PC-9 (cell line): ENCODE data around the gene SLC22A4. TPM values are rescaled to one million over a fixed set of nuclear protein-coding genes. Genes with fewer than 3 reads are reported as not detected.

ENCODE experiments used
- BruUV-seq: library from RNA; stranded (reverse); fragments of 400-500 nt; replicated peaks from 2 replicates; lab custom pipeline; 2021; lab: Mats Ljungman, UMichigan
- CTCF ChIA-PET: fragments of 300-600 bp; sonication (Branson Sonifier 250); formaldehyde crosslinking; loops from one replicate; lab custom pipeline; 2022; ENCODE audit warnings: antibody characterized with exemption; lab: Charles Lee
- POLR2A ChIA-PET: fragments of 300-600 bp; sonication (Branson Sonifier 250); formaldehyde crosslinking; loops from one replicate; lab custom pipeline; 2022; ENCODE audit warnings: antibody characterized with exemption; ENCODE audit not compliant: unreplicated experiment; lab: Charles Lee
- DNase-seq, 2 experiments: peaks; one replicate each; pipeline versions ENCODE4 v3.0.0 to v3.0.0-alpha.2; 2015 to 2022; ENCODE audit warnings: mixed read lengths in 1 of 2
- H2AFZ ChIP-seq: fragments of 200-600 bp; sonication (generic); 2 replicates; pipeline ENCODE4 v1.8.1; 2017; ENCODE audit warnings: antibody characterized with exemption
- H3F3A ChIP-seq: fragments of 200-600 bp; sonication (generic); 2 replicates; pipeline ENCODE4 v1.8.1; 2017; ENCODE audit warnings: antibody characterized with exemption, mild to moderate bottlenecking, low read depth; ENCODE audit not compliant: insufficient read depth
- H3K27ac ChIP-seq: fragments of 200-600 bp; sonication (generic); 2 replicates; pipeline ENCODE4 v1.6.1; 2016; ENCODE audit warnings: mixed run types
- H3K27me3 ChIP-seq: fragments of 200-600 bp; sonication (generic); 2 replicates; pipeline ENCODE4 v1.6.1; 2016; ENCODE audit warnings: low read depth, mixed run types; ENCODE audit not compliant: insufficient read depth
- H3K36me3 ChIP-seq: fragments of 200-600 bp; sonication (generic); 2 replicates; pipeline ENCODE4 v1.6.1; 2016; ENCODE audit warnings: low read depth, mixed run types
- H3K4me1 ChIP-seq: fragments of 200-600 bp; sonication (generic); replicated peaks from 2 replicates; pipeline ENCODE4 v1.6.1; 2016; ENCODE audit warnings: mixed run types; ENCODE audit not compliant: insufficient read depth
- H3K4me2 ChIP-seq: fragments of 200-600 bp; sonication (generic); 2 replicates; pipeline ENCODE4 v1.6.1; 2017; ENCODE audit warnings: mixed run types
- H3K4me3 ChIP-seq: fragments of 200-600 bp; sonication (generic); 2 replicates; pipeline ENCODE4 v1.6.1; 2016; ENCODE audit warnings: mixed run types
- H3K79me2 ChIP-seq: fragments of 200-600 bp; sonication (generic); 2 replicates; pipeline ENCODE4 v1.6.1; 2017; ENCODE audit warnings: low read depth, mixed run types
- H3K9me2 ChIP-seq: fragments of 200-600 bp; sonication (generic); 2 replicates; pipeline ENCODE4 v1.8.1; 2017; ENCODE audit warnings: mild to moderate bottlenecking; ENCODE audit not compliant: insufficient read depth
- H3K9me3 ChIP-seq: fragments of 200-600 bp; sonication (generic); 2 replicates; pipeline ENCODE4 v1.8.1; 2016; ENCODE audit warnings: low read depth; ENCODE audit not compliant: insufficient read depth
- H4K20me1 ChIP-seq: fragments of 200-600 bp; sonication (generic); 2 replicates; pipeline ENCODE4 v1.8.1; 2017; ENCODE audit not compliant: insufficient read depth
- EZH2 ChIP-seq: fragments of 200-600 bp; sonication (generic); IDR thresholded peaks from 2 replicates; pipeline ENCODE4 v1.8.0; 2017; ENCODE audit warnings: antibody characterized with exemption, low read depth
- intact Hi-C: fragments of 100-400 bp; cut with micrococcal nuclease; formaldehyde crosslinking; loops from one replicate; pipeline ENCODE4 v1.10.0; 2022; ENCODE audit not compliant: unreplicated experiment
- total RNA-seq: library from RNA; stranded (reverse); gene quantifications from 2 replicates; pipeline ENCODE4 v1.2.3, GENCODE V29; 2021
- TF ChIP-seq, protein P1 (sequence below): fragments of 200-600 bp; sonication (generic); conservative IDR thresholded peaks from 2 replicates; pipeline ENCODE4 v1.6.1; 2017; ENCODE audit warnings: mixed run types, antibody characterized with exemption, mild to moderate bottlenecking, moderate library complexity

SLC22A4 gene
- total RNA-seq, 1 experiment from 2014 or later, result 4.2 TPM

DNA sequence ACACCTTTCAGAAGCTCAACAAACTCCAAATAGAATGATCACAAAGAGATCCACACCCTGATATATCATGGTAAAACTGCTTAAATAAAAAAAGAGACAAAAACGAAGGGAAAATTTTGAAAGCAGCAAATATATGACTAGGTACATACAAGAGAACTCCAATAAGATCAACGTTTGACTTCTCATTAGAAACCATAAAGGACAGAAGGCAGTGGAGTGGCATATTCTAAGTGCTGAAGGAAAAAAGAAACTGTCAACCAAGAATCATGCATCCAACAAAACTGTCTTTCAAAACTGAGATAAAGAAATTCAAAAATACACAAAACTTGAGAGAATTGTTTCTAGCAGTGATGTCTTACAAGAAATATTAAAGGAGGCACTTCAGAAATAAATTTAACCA, 11.2 kb downstream of the SLC22A4 start:
- Histone ChIP-seq H3K27ac (no peak overlapping the region), H3K27me3 (no peaks in the 10 kb centered on the region), H3K36me3 (no peaks in the 10 kb centered on the region), H4K20me1 (no peaks in the 10 kb centered on the region), H3K4me1 (peaks cover 8% of the 10 kb centered on the region), H3K4me3 (no peak overlapping the region), H3K9me3 (no peaks in the 10 kb centered on the region), H2AFZ (no peak overlapping the region), H3K9me2 (no peaks in the 10 kb centered on the region), H3K79me2 (no peaks in the 10 kb centered on the region), H3K4me2 (no peak overlapping the region), H3F3A (peaks cover 5% of the 10 kb centered on the region; the same call in 1 of the 2 replicates)
- no peak for TF ChIP-seq EZH2
- TF ChIP-seq, protein P1, sequence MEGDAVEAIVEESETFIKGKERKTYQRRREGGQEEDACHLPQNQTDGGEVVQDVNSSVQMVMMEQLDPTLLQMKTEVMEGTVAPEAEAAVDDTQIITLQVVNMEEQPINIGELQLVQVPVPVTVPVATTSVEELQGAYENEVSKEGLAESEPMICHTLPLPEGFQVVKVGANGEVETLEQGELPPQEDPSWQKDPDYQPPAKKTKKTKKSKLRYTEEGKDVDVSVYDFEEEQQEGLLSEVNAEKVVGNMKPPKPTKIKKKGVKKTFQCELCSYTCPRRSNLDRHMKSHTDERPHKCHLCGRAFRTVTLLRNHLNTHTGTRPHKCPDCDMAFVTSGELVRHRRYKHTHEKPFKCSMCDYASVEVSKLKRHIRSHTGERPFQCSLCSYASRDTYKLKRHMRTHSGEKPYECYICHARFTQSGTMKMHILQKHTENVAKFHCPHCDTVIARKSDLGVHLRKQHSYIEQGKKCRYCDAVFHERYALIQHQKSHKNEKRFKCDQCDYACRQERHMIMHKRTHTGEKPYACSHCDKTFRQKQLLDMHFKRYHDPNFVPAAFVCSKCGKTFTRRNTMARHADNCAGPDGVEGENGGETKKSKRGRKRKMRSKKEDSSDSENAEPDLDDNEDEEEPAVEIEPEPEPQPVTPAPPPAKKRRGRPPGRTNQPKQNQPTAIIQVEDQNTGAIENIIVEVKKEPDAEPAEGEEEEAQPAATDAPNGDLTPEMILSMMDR, result no peak
- POLR2A ChIA-PET, result no interaction called here
- CTCF ChIA-PET, result no interaction called here
- no peak for DNase-seq
- intact Hi-C loops, result no loop called here
- no TSS peak for BruUV-seq

DNA sequence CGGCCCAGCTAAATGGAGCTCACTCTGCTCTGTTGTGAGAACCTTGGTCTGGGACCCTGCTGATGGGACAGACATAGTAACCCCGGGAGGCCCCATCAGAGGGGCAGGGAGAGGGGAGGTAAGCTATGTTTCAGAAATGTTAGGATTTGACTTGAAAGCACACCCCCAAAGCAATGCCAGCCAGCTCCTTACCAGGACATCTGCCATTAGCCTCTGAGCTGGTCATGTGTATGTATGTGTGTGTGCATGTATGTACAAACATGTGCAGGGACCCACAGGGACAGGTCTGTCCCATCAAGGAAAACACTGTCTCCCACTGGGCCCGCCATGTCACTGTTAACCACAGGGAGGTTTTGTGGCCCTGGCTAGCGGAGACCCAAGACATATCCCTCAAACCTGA, 14.5 kb downstream of the SLC22A4 start:
- CTCF ChIA-PET, result no interaction called here
- Histone ChIP-seq H3K27me3 (no peaks in the 10 kb centered on the region), H3K4me2 (no peak overlapping the region), H3K36me3 (no peaks in the 10 kb centered on the region), H3F3A (peaks cover 4% of the 10 kb centered on the region; the same call in 1 of the 2 replicates), H3K27ac (no peak overlapping the region), H4K20me1 (no peaks in the 10 kb centered on the region), H3K9me3 (no peaks in the 10 kb centered on the region), H3K9me2 (no peaks in the 10 kb centered on the region), H2AFZ (no peak overlapping the region), H3K4me1 (no peaks in the 10 kb centered on the region), H3K79me2 (no peaks in the 10 kb centered on the region), H3K4me3 (no peak overlapping the region)
- DNase-seq, result no peak
- intact Hi-C loops, result no loop called here
- POLR2A ChIA-PET, result interaction anchor here (0.6 kb wide), 1 partner anchor 932 kb away, joined by 11 read pairs; no protein-coding TSS in a partner anchor
- no peak for TF ChIP-seq EZH2
- TF ChIP-seq, protein P1, result no peak
- BruUV-seq, result no TSS peak

DNA sequence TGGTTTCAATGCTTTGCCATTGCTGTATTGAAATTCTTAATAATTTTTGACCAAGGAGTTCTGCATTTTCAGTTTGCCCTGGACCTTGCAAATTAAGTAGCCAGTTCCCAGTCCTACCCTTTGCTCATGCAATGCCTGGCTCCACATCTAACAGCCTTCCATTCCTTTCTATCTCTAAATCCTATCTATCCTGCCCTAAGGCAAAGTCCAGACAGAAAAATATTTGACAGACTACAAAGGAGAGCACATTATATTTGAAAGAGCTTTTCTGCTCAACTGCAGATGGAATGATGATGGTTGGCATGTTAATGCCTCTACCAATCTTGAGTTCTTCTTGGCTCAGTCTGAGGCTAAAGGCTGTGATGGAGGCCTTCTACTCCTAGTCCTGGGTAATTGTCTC, 15.5 kb downstream of the SLC22A4 start:
- ChIA-PET POLR2A (no interaction called here), CTCF (no interaction called here)
- H3K4me2 ChIP-seq, result no peak overlapping the region
- H3K36me3 ChIP-seq, result no peaks in the 10 kb centered on the region
- no peak for DNase-seq
- H3K27me3 ChIP-seq, result no peaks in the 10 kb centered on the region
- no peak overlapping the region for H2AFZ ChIP-seq
- no peaks in the 10 kb centered on the region for H3K9me2 ChIP-seq
- H3F3A ChIP-seq, result peaks cover 4% of the 10 kb centered on the region; the same call in 1 of the 2 replicates
- H3K4me1 ChIP-seq, result no peaks in the 10 kb centered on the region
- H3K79me2 ChIP-seq, result no peaks in the 10 kb centered on the region
- intact Hi-C loops, result no loop called here
- H3K9me3 ChIP-seq, result no peaks in the 10 kb centered on the region
- no TSS peak for BruUV-seq
- H3K27ac ChIP-seq, result no peak overlapping the region
- no peak overlapping the region for H3K4me3 ChIP-seq
- no peaks in the 10 kb centered on the region for H4K20me1 ChIP-seq
- no peak for TF ChIP-seq EZH2
- TF ChIP-seq, protein P1, result no peak
